GM12878 (cell line): ENCODE data around the gene MACROD2. TPM values are rescaled to one million over a fixed set of nuclear protein-coding genes. Genes with fewer than 3 reads are reported as not detected.

Experiments
- CBFB ChIP-seq: IDR thresholded peaks from 2 replicates; pipeline ENCODE4 v1.6.1; 2016; ENCODE audit warnings: antibody characterized with exemption, low read depth
- CBX5 ChIP-seq: sonication (generic); IDR thresholded peaks from 2 replicates; pipeline ENCODE4 v1.6.1; 2016; ENCODE audit warnings: low read depth, moderate library complexity, mild to moderate bottlenecking, inconsistent platforms
- CEBPB ChIP-seq, 2 experiments: fragments of 150-350 bp in 1 of 2; IDR thresholded peaks; 2 replicates each; pipeline ENCODE4 v1.6.1; 2012 to 2014; ENCODE audit warnings: low read depth in 2 of 2, low read length in 2 of 2, borderline replicate concordance in 1 of 2, inconsistent platforms in 1 of 2
- DPF2 ChIP-seq: fragments of 450-650 bp; IDR thresholded peaks from 2 replicates; pipeline ENCODE4 v1.6.1; 2017; ENCODE audit warnings: mild to moderate bottlenecking
- FOXK2 ChIP-seq: fragments of 450-650 bp; IDR thresholded peaks from 2 replicates; pipeline ENCODE4 v1.6.1; 2017; ENCODE audit warnings: mild to moderate bottlenecking, moderate library complexity
- IKZF1 ChIP-seq: fragments of 450-650 bp; conservative IDR thresholded peaks from 2 replicates; pipeline ENCODE4 v1.6.1; 2017; ENCODE audit warnings: antibody characterized with exemption, mild to moderate bottlenecking
- JUNB ChIP-seq: IDR thresholded peaks from 2 replicates; pipeline ENCODE4 v1.6.1; 2016; ENCODE audit warnings: antibody characterized with exemption, mild to moderate bottlenecking
- JUND ChIP-seq: IDR thresholded peaks from 2 replicates; pipeline ENCODE4 v1.6.1; 2012; ENCODE audit warnings: low read depth, mild to moderate bottlenecking, low read length, improper control_type of control experiment, moderate library complexity
- KLF5 ChIP-seq: fragments of 450-650 bp; IDR thresholded peaks from 2 replicates; pipeline ENCODE4 v1.6.1; 2014; ENCODE audit warnings: mild to moderate bottlenecking; ENCODE audit not compliant: partially characterized antibody
- LARP7 ChIP-seq: fragments of 450-650 bp; IDR thresholded peaks from 2 replicates; pipeline ENCODE4 v1.6.1; 2017; ENCODE audit warnings: mild to moderate bottlenecking
- NRF1 ChIP-seq: conservative IDR thresholded peaks from 2 replicates; pipeline ENCODE4 v1.6.1; 2011; ENCODE audit warnings: mild to moderate bottlenecking, low read depth, low read length, improper control_type of control experiment
- POLR2AphosphoS2 ChIP-seq: IDR thresholded peaks from 2 replicates; pipeline ENCODE4 v1.6.1; 2011; ENCODE audit warnings: low read depth, mild to moderate bottlenecking, low read length, improper control_type of control experiment, moderate library complexity
- RELA ChIP-seq: fragments of 450-650 bp; IDR thresholded peaks from 2 replicates; pipeline ENCODE4 v1.8.0; 2014; ENCODE audit warnings: borderline replicate concordance; ENCODE audit not compliant: partially characterized antibody
- RUNX3 ChIP-seq: IDR thresholded peaks from 2 replicates; pipeline ENCODE4 v1.6.1; 2012; ENCODE audit warnings: low read length, inconsistent platforms
- SIX5 ChIP-seq: IDR thresholded peaks from 2 replicates; pipeline ENCODE4 v1.6.1; 2011; ENCODE audit warnings: mild to moderate bottlenecking, low read depth, low read length, moderate library complexity; ENCODE audit not compliant: severe bottlenecking
- SMC3 ChIP-seq: IDR thresholded peaks from 2 replicates; pipeline ENCODE4 v1.6.1; 2011; ENCODE audit warnings: low read length, improper control_type of control experiment, borderline replicate concordance
- TCF7 ChIP-seq: IDR thresholded peaks from 2 replicates; pipeline ENCODE4 v1.6.1; 2014; ENCODE audit warnings: antibody characterized with exemption, borderline replicate concordance
- ZBED1 ChIP-seq: IDR thresholded peaks from 2 replicates; pipeline ENCODE4 v1.6.1; 2016; ENCODE audit warnings: borderline replicate concordance
- ZBTB4 ChIP-seq: fragments of 450-650 bp; formaldehyde crosslinking; IDR thresholded peaks from 2 replicates; pipeline ENCODE4 v1.4.0; 2022; ENCODE audit warnings: mild to moderate bottlenecking, moderate library complexity
- ZNF274 ChIP-seq: IDR thresholded peaks from one replicate; pipeline ENCODE4 v1.8.0; 2011; ENCODE audit not compliant: insufficient read length, insufficient read depth
- polyA plus RNA-seq, 11 experiments: library from polyadenylated mRNA; depleted of rRNA in 4 of 11; unstranded in 6 of 11; stranded (reverse) in 5 of 11; fragments of >200 nt; fragmentation: Nextera tagmentation in 4 of 11; fragmentation: Illumina TruSeq in 1 of 11; extraction: Ambion mirVana in 4 of 11; extraction: Trizol in 1 of 11; gene quantifications; 1 replicate in 1 of 11; 2 replicates in 10 of 11; pipeline versions ENCODE4 v1.2.1 to v1.2.3, GENCODE V29; 2011 to 2016; ENCODE audit warnings: inconsistent platforms in 2 of 11, missing spikeins in 2 of 11, low read depth in 1 of 11
- total RNA-seq, 4 experiments: library from RNA; depleted of rRNA in 3 of 4; stranded (reverse); fragments of >200 nt in 3 of 4; fragmentation: Illumina TruSeq in 1 of 4; extraction: Trizol in 1 of 4; gene quantifications; 2 replicates each; pipeline versions ENCODE4 v1.2.1 to v1.2.3, GENCODE V29; 2013 to 2021
- TF ChIP-seq, protein P1 (sequence below): IDR thresholded peaks from 2 replicates; pipeline ENCODE4 v1.6.1; 2012; ENCODE audit warnings: low read depth, low read length, improper control_type of control experiment
- TF ChIP-seq, protein P2 (sequence below): fragments of 450-650 bp; IDR thresholded peaks from 2 replicates; pipeline ENCODE4 v1.6.1; 2017; ENCODE audit warnings: mild to moderate bottlenecking, low read depth, inconsistent platforms; ENCODE audit not compliant: poor library complexity, severe bottlenecking
- TF ChIP-seq, protein P3 (sequence below): fragments of 450-650 bp; IDR thresholded peaks from 2 replicates; pipeline ENCODE4 v1.6.1; 2017; ENCODE audit warnings: mild to moderate bottlenecking, moderate library complexity

MACROD2 gene
- total and polyA plus RNA-seq, 10 of the 15 experiments (the other 5 are each of a cell fraction or from before 2014, with no cell fraction given), result 1.1 to 21.5 (median 2.2) TPM

- TF ChIP-seq ZBED1, result peak; percentile 66; the same call in 1 of the 2 replicates
- peak in 1 of 2 experiments; percentile 47; a peak in 1 of 4 replicates for TF ChIP-seq CEBPB (IDR thresholded peaks at IDR 0.05; ENCODE audit: borderline replicate concordance in 1 of 2, low read depth in 2 of 2, low read length in 2 of 2)
- peak; percentile 45 for TF ChIP-seq JUNB
- TF ChIP-seq TCF7, result no peak
- no peak for TF ChIP-seq LARP7
- TF ChIP-seq, protein P1, sequence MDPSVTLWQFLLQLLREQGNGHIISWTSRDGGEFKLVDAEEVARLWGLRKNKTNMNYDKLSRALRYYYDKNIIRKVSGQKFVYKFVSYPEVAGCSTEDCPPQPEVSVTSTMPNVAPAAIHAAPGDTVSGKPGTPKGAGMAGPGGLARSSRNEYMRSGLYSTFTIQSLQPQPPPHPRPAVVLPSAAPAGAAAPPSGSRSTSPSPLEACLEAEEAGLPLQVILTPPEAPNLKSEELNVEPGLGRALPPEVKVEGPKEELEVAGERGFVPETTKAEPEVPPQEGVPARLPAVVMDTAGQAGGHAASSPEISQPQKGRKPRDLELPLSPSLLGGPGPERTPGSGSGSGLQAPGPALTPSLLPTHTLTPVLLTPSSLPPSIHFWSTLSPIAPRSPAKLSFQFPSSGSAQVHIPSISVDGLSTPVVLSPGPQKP, result no peak
- TF ChIP-seq SIX5, result no peak
- TF ChIP-seq CBFB, result no peak
- TF ChIP-seq CBX5, result no peak
- TF ChIP-seq KLF5, result no peak
- TF ChIP-seq RUNX3, result peak; percentile 70
- TF ChIP-seq ZBTB4, result no peak
- TF ChIP-seq SMC3, result no peak
- no peak for TF ChIP-seq FOXK2
- peak; percentile 46; the same call in 1 of the 2 replicates for TF ChIP-seq IKZF1
- no peak for TF ChIP-seq ZNF274
- no peak for TF ChIP-seq NRF1
- TF ChIP-seq, protein P2, sequence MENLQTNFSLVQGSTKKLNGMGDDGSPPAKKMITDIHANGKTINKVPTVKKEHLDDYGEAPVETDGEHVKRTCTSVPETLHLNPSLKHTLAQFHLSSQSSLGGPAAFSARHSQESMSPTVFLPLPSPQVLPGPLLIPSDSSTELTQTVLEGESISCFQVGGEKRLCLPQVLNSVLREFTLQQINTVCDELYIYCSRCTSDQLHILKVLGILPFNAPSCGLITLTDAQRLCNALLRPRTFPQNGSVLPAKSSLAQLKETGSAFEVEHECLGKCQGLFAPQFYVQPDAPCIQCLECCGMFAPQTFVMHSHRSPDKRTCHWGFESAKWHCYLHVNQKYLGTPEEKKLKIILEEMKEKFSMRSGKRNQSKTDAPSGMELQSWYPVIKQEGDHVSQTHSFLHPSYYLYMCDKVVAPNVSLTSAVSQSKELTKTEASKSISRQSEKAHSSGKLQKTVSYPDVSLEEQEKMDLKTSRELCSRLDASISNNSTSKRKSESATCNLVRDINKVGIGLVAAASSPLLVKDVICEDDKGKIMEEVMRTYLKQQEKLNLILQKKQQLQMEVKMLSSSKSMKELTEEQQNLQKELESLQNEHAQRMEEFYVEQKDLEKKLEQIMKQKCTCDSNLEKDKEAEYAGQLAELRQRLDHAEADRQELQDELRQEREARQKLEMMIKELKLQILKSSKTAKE, result peak; percentile 88
- no peak for TF ChIP-seq RELA
- TF ChIP-seq JUND, result no peak
- TF ChIP-seq, protein P3, sequence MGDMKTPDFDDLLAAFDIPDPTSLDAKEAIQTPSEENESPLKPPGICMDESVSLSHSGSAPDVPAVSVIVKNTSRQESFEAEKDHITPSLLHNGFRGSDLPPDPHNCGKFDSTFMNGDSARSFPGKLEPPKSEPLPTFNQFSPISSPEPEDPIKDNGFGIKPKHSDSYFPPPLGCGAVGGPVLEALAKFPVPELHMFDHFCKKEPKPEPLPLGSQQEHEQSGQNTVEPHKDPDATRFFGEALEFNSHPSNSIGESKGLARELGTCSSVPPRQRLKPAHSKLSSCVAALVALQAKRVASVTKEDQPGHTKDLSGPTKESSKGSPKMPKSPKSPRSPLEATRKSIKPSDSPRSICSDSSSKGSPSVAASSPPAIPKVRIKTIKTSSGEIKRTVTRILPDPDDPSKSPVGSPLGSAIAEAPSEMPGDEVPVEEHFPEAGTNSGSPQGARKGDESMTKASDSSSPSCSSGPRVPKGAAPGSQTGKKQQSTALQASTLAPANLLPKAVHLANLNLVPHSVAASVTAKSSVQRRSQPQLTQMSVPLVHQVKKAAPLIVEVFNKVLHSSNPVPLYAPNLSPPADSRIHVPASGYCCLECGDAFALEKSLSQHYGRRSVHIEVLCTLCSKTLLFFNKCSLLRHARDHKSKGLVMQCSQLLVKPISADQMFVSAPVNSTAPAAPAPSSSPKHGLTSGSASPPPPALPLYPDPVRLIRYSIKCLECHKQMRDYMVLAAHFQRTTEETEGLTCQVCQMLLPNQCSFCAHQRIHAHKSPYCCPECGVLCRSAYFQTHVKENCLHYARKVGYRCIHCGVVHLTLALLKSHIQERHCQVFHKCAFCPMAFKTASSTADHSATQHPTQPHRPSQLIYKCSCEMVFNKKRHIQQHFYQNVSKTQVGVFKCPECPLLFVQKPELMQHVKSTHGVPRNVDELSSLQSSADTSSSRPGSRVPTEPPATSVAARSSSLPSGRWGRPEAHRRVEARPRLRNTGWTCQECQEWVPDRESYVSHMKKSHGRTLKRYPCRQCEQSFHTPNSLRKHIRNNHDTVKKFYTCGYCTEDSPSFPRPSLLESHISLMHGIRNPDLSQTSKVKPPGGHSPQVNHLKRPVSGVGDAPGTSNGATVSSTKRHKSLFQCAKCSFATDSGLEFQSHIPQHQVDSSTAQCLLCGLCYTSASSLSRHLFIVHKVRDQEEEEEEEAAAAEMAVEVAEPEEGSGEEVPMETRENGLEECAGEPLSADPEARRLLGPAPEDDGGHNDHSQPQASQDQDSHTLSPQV, result no peak
- TF ChIP-seq DPF2, result peak; percentile 46
- no peak for TF ChIP-seq POLR2AphosphoS2
These were observed 1991.4 kb downstream of the MACROD2 start (continued) for GRCh38 chr20:15986690-15987089.
